ENCODE results near the gene MAP2K7.

Gene MAP2K7

GRCh38 chr19:7963566-7963965 is 59.9 kb downstream of the MAP2K7 start:
- no peak overlapping the region for H3K4me3 Mint-ChIP-seq
- DNase-seq, result no peak

More at GRCh38 chr19:7963566-7963965, 59.9 kb downstream of the MAP2K7 start:
- Mint-ChIP-seq H3K9me3 (no peaks in the 10 kb centered on the region), H3K27ac (no peak overlapping the region), H3K36me3 (ENCODE audit: low read depth) (peaks cover 47% of the 10 kb centered on the region), H3K27me3 (ENCODE audit: low read depth, poor library complexity) (no peaks in the 10 kb centered on the region), H3K4me1 (no peaks in the 10 kb centered on the region)
- TF ChIP-seq, protein P1, sequence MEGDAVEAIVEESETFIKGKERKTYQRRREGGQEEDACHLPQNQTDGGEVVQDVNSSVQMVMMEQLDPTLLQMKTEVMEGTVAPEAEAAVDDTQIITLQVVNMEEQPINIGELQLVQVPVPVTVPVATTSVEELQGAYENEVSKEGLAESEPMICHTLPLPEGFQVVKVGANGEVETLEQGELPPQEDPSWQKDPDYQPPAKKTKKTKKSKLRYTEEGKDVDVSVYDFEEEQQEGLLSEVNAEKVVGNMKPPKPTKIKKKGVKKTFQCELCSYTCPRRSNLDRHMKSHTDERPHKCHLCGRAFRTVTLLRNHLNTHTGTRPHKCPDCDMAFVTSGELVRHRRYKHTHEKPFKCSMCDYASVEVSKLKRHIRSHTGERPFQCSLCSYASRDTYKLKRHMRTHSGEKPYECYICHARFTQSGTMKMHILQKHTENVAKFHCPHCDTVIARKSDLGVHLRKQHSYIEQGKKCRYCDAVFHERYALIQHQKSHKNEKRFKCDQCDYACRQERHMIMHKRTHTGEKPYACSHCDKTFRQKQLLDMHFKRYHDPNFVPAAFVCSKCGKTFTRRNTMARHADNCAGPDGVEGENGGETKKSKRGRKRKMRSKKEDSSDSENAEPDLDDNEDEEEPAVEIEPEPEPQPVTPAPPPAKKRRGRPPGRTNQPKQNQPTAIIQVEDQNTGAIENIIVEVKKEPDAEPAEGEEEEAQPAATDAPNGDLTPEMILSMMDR (IDR thresholded peaks at IDR 0.05), result no peak

Data from nephron progenitor cell (in vitro differentiated cells).